Testis (tissue), 2 donors: ENCODE data around the gene AMBRA1.

Source experiments
- POLR2A ChIP-seq: fragments of 450-650 bp; IDR thresholded peaks from one replicate; pipeline ENCODE4 v1.6.1; 2017; ENCODE audit warnings: antibody characterized with exemption, mild to moderate bottlenecking, moderate library complexity
- TF ChIP-seq, protein P1 (sequence below), 3 experiments: fragments of 450-650 bp in 2 of 3; fragments of 200-600 bp in 1 of 3; sonication (generic) in 1 of 3; IDR thresholded peaks; one replicate each; pipeline ENCODE4 v1.5.1; 2016 to 2019; ENCODE audit warnings: antibody characterized with exemption in 3 of 3, mild to moderate bottlenecking in 2 of 3, moderate library complexity in 1 of 3

GRCh38 chr11:46463701-46464421 is 130.0 kb downstream of the AMBRA1 start:
- TF ChIP-seq, protein P1, sequence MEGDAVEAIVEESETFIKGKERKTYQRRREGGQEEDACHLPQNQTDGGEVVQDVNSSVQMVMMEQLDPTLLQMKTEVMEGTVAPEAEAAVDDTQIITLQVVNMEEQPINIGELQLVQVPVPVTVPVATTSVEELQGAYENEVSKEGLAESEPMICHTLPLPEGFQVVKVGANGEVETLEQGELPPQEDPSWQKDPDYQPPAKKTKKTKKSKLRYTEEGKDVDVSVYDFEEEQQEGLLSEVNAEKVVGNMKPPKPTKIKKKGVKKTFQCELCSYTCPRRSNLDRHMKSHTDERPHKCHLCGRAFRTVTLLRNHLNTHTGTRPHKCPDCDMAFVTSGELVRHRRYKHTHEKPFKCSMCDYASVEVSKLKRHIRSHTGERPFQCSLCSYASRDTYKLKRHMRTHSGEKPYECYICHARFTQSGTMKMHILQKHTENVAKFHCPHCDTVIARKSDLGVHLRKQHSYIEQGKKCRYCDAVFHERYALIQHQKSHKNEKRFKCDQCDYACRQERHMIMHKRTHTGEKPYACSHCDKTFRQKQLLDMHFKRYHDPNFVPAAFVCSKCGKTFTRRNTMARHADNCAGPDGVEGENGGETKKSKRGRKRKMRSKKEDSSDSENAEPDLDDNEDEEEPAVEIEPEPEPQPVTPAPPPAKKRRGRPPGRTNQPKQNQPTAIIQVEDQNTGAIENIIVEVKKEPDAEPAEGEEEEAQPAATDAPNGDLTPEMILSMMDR (IDR thresholded peaks at IDR 0.05), result no peak
- TF ChIP-seq POLR2A, result no peak
